HG03378 (cell line): ENCODE data around the gene LINGO3.
"Not testable (repeated sequence)": the region's sequence is repeated elsewhere in the genome, so short reads cannot be mapped to it uniquely, and the experiment has no call there.

Experiments
- ATAC-seq: cut with Tn5 transposase; IDR thresholded peaks from one replicate; pipeline ENCODE4 v1.9.1; 2021; ENCODE audit warnings: mild to moderate bottlenecking, moderate library complexity; ENCODE audit not compliant: unreplicated experiment

The LINGO3 gene, protein sequence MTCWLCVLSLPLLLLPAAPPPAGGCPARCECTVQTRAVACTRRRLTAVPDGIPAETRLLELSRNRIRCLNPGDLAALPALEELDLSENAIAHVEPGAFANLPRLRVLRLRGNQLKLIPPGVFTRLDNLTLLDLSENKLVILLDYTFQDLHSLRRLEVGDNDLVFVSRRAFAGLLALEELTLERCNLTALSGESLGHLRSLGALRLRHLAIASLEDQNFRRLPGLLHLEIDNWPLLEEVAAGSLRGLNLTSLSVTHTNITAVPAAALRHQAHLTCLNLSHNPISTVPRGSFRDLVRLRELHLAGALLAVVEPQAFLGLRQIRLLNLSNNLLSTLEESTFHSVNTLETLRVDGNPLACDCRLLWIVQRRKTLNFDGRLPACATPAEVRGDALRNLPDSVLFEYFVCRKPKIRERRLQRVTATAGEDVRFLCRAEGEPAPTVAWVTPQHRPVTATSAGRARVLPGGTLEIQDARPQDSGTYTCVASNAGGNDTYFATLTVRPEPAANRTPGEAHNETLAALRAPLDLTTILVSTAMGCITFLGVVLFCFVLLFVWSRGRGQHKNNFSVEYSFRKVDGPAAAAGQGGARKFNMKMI

DNA sequence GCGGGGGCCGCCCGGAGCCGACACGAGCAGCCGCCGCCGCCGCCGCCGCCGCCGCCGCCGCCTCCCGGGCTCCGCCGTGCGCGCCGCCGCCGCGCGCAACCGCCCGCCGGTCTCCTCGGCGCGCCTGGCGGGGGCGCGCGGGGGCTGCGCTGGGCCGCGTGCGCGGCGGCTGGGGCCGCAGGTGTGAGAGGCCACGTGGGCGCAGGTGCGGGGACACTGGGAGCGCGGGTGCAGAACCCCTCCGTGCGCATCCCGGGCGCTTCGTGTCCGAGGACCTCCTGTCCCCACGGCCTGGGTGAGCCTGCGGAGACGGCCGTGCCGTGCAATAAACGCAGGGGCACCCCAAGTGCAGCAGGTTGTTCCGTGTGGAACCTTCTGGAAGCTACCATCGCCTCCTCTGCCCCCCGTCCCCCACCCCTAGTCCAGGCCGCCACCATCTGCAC, at the start of gene LINGO3:
Gene LINGO3 (minus strand): TSS at position 41 of the 443 bp plus-strand sequence. CDS start 16,378 bp downstream, outside the sequence.
- ATAC-seq, result no peak

DNA sequence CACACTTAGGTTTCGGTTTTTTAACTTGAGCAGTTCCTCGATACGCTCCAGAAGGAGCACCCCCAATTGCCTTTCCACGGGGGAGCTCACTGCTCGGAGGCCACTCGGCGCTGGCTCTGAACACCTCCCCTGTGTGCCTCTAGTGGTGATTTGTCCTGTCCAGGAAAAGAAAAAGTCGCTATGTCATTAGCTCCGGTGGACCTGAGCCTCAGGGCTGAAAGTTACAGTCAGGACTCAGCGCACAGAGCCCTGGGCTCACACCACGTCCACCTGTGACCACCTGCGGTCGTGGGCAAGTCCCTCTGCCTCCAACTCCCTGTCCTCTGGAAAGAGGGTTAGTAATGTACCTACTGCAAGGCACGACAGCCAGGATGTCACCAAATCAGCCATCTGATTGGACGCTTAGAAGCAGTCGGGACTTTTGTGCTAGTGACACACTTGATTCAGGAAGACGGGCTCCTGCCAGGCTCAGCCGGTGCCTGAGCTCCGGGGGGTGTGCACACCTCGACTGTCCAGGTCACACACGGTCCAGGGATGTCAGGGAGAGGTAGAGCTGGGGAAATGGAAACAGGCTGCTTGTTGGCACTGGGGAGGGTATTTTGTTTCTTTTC, 48.2 kb upstream of the LINGO3 start:
- no peak for ATAC-seq

DNA sequence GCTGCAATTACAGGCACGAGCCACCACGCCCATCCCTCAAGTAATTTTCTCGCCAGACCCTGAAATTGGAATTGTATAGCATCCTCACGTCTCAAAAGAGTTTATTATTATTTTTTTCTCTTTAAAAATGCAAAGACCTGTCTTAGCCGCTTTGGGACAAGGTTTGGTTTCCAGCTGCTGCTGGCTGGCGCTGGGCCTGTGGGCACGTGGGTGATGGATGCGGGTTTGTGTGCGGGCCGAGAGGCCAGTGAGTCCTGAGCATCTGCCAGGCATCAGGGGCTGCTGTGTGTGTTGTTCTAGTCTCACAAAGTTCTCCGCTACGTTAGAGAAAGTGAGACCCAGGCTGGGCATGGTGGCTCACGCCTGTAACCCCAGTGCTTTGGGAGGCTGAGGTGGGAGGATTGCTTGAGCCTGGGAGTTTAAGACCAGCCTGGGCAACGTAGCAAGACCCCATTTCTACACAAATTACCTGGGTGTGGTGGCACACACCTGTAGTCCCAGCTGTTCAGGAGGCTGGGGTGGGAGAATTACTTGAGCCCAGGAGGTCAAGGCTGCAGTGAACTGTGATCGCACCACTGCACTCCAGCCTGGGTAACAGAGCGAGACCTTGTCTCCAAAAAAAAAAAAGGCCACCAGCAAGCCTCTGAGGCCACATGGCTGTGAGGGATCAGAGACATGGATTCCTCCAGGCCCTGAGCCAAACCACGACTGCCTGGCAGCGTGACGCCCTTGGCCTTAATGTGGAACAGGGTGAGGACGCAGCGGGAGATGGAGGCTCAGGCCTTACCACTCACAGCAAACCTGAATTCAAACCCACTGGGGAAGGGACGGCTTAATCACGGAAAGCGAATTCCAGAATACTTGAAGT, 47.4 kb upstream of the LINGO3 start:
- ATAC-seq, result no peak

DNA sequence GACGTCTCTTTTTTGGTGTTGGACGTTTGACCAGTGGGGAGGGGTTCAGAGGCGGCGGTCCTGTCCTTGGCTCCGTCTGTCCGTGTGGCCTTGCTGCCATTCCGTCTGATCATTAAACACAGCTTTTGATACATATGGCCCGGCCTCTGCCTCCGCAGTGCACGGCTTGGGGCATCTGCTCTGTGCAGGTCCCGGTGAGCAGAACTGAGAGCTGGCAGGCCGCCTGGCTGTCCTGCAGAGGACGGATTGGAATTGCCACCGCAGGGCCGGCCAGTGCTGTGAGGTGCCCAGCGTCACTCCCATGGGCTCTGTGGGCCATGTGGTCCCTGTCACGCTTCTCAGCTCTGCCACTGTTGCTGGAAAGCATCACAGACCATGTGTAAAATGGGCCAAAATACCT, 46.7 kb upstream of the LINGO3 start:
- ATAC-seq, result no peak

DNA sequence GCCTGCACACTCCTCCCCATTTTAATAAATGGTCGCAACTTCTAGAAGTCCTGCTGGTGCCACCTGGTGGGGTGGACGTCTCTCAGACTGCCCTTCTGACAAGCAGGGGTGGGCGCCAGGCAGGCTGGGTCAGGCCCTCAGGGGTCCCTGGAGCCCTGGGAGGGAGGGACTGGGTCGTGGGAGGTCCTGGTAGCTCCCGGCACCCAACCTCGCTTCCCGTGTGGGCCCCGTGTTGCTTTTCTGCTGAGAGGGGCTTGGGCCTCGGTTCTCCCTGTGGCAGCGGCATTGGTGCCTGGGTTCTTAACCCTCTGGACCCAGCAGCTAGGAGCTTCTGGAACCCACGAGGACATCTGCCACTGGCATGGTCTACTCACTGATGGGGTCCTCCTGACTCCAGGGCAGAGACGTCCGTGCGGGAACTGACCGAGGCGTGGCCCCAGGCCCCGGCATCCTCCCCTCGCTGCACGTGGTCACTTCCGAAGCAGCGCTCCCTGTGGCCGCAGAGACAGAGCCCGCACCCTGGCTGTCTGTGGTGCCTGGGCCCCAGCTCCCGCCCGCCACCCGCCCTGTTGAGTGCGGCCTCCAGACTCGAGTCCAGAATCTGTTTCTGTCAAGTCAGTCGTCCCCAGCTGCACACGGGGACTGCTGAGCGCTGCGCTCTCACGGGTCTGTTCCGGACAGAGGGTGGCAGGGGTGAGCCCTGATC, 46.1 kb upstream of the LINGO3 start:
- no peak for ATAC-seq

DNA sequence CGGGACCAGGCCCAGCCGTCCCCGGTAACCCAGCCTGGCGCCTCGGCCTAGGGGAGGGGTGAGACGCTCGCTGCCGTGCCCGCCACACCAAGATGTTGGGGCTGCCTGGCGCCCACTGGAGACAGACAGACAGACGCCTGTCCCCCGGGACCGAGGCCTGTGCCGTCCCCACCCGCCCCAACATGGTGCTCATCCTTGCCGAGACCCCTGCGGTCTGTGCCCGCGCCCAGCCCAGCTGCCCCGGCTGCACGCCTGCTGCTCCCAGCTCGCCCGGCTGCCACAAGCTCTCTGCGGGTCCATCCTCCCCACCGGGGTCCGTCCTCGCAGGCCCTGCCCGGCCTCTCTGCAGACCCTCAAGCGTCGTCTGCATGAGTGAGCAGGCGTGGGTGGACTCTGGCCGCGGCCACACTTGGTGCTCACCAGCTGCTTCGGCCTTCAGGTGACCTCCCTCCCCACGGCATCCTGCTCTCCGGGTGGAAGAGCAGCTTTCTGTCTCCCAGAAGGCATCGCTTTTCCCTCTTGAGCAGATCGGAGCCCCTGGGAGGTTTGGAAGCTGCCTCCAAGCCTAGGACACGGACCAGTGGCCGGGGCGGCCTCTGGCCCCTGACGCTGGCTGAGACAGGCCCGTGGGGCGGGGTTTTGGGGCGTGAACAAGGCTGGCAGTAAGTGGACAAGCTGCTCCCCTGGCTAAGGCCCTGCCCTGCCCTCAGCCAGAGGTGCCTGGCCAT, 45.4 kb upstream of the LINGO3 start:
- ATAC-seq, result no peak

DNA sequence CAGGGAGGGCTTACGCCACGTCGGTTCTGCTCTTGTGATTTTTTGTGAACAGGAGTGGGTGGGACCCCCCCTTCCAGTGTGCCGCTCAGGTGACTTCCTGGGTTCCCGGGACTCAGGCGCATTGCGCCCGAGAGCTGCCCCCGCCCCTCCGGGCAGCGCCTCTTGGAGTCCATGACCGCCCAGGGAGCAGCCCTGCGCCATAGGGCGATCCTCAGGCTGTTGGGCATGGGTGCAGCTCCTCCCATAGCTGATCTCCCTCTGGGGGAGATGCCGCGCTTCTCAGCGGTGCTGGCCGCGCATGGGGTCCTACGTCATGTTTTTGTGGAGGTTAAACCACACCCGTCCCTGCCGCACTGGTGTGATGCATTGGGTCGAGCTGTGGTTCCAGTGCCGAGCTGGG, 44.2 kb upstream of the LINGO3 start:
- ATAC-seq, result no peak

DNA sequence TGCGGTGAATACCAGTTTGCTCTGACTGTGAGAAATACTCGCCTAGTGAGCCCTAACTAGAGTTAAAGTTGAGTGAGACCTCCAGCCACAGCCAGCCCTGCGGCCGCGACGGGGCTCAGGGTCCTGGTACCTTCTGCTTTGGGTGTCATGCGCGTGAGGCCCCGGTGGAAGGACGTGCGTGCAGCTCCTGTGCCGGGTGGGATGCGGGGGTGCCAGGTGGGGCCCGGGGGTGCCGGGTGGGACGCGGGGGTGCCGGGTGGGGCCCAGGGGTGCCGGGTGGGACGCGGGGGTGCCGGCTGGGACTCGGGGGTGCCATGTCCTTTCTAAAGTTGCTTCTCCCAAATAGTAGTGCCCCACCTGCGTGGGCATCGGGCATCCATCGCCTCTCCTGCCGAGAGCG, 43.6 kb upstream of the LINGO3 start:
- no peak for ATAC-seq

DNA sequence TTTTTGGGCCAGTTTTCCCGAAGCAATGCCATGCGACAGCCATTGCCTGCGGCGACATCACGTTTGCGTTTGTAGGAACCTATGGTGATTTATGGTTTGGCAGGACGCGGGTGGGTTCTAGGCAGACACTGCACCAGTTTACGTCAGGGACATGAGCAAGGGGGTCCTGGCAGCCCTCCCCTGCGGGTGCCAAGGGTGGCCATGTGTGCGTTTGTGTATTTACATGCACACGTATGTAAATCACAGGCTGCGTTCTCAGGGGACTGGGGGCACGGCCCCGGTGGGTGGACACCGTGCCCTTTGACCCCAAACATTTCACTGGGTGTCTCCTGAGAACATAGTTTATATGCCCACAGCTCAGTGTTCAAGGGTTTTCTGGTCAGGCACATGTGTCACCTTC, 42.7 kb upstream of the LINGO3 start:
- no peak for ATAC-seq

DNA sequence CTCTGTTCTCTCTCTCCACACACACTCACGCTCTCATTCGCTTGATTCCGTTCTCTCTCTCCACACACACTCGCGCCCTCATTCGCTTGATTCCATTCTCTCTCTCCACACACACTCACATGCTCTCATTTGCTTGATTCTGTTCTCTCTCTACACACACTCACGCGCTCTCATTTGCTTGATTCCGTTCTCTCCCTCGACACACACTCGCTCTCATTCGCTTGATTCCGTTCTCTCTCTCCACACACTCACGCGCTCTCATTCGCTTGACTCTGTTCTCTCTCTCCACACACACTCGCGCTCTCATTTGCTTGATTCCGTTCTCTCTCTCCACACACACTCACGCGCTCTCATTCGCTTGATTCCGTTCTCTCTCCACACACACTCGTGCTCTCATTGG, 41.9 kb upstream of the LINGO3 start:
- ATAC-seq, result not testable (repeated sequence)

DNA sequence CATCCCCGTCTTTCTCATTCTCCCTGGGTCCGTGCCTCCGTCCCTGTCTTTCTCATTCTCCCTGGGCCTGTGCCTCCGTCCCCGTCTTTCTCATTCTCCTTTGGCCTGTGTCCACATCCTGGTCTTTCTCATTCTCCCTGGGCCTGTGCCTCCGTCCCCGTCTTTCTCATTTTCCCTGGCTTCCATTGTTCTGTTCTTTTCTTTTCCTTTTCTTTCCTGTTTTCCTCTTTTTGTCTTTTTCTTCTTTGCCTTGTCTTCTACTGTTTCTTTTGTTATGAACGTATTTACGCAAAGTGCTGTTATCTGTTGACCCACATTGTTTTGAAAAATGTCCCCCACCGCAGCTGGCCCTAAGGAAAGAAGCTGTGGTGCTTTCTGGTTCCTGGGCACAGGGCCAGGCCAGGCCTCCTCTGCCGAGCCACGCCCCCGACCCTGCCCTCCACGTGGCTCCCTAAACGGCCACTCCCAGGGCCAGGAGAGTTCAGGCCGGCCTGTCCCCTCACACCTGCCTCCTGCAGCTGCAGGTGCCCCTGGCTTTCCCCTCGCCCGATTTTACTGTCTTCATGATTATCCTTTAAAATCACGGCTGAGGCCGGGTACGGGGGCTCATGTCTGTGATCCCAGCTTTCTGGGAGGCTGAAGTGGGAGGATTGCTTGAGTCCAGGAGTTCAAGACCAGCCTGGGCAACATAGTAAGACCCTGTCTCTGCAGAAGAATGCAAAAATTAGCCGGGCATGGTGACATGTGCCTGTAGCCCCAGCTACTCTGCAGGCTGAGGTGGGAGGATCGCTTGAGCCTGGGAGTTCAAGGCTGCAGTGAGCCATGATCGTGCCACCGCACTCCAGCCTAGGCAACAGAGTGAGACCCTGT, 38.1 kb upstream of the LINGO3 start:
- no peak for ATAC-seq

DNA sequence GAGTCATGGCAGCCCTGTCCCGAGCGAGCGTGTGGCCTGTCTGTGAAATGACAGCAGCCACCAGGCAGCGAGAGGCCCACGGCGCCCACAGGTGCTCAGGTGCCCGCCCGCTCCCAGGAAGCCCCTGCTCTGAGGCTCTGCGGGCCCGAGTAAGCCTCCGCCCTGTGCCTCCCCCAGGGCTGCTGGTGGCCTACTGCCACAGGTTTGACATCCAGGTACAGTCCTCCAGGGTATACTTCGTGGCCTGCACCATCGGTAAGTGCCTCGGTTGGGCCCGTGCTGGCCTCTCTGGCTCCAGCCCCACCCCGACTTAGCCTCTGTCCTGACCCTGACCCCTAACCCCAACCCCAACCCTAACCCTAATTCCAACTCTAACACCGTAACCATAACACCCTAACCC, 37.1 kb upstream of the LINGO3 start:
- ATAC-seq, result no peak

DNA sequence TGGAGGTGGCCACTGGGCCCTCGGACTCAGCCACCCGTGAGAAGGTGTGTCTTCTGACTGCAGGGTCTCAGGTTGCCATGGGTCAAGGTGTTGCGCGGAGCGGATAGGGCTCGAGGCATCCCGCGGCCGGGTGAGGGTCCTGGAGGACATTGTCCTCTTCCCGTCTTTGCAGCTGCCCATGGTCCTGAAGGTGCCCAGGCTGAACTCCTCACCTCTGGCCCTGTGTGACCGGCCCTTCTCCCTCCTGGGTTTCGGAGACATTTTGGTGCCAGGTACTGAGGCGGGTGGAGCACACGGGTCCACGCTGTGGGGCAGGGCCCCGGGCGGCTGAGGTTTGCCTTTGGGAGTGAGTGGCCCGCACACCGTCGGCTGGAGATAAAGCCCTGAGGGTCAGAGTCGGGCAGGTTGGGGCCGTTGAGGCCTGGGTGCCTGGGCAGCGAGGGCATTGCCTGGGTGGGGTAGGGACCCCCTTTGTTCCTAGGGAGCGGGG, 36.5 kb upstream of the LINGO3 start:
- ATAC-seq, result no peak

DNA sequence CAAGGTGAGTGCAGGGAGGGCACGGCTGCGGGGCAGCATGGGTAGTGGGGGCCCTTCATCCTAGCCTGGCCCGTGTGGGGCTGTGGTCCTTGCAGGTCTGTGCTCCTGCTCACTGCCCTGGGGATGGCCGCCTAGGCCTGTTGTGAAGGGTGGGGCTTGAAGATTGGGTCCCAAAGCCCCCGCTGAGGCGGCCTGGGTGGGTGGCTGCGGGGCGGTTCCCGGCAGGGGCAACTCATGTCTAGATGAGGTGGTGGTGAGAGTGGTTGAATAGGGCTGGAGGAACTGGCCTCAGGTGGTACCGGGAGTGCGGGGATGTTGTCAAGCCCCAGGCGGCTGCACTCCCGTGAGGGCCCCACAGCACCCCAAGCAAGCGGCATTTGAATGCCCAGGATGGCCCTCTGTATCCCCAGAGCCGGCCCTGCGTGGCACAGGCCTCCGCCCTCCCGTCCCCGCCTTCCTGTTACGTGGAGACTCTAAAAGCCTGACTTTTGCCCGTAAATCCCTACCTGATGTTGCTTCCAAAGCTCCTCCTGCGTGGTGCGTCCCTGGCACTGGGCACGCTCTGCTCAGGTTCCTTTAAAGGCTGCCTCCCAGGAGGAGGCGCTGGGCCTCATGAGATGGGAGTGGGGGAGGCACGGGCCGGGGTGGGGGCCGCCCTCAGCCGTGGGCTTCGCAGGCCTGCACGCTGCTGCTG, 35.5 kb upstream of the LINGO3 start:
- ATAC-seq, result no peak

DNA sequence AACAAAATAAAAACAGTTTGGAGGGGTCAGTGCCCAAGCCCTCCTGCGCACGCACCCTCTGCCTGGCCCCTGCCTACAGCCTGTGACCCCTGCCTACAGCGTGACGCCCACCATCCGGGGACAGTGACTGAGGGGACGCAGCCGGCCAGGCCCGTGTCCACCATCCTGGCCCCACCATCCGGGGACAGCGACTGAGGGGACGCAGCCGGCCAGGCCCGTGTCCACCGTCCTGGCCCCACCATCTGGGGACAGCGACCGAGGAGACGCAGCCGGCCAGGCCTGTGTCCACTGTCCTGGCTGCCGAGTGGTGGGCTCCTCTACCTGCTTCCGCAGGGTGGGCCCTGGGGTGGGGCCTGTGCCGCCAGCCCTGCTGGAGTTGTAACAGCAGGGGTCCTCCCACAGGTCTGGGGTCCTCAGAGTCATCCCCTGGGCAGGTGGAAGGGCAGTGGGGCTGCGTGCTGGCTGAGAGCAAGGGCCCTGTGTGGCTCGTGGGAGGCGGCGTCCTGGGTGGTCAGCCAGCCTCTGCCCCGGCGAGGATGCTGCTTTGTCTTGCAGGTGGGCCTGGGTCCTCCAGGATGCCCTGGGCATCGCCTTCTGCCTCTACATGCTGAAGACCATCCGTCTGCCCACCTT, 34.8 kb upstream of the LINGO3 start:
- no peak for ATAC-seq

DNA sequence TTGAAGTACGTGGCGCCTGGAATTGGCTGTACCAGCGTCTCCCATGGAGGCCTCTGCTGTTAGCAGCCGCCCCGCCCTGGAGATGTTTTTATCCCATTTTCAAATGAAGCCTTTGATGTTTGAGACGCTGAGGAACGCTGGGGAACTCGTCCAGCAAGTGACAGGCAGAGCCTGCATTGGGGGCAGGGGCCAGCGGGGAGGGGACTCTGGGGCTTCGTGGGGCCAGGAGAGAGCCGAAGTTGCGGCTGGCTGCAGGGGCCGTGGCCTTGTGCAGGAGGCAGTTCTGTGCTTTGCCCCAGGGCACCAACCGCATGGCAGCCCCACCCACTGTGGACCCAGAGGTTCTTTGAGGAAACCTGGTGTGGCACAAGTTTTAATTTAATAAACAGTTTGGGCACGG, 34.0 kb upstream of the LINGO3 start:
- ATAC-seq, result no peak

DNA sequence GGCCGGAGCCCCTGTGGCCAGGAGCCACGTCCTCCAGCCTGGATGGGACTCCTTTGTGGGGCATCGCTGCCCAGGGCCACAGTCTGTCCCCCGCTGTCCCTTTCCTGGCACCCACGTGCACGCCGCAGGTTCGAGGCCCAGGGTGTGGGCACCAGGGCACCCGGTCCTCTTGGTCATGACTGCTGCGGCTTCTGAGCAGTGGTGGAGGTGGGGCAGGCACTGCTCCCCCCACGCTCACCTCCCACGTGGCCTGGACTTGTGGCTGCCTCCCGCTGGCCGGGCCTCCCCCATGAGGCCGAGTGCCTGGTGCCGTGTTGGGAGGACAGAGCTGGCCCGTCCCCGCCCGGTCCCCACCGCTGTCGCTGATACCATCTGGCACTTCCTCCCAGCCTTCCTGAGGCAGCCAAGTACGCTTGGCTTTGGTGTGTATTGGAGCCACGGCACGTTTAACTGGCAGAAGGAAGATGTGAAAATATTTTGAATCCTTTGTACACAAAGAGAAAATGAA, 33.3 kb upstream of the LINGO3 start:
- no peak for ATAC-seq
